Esophagus muscularis mucosa (tissue), 3 donors: Measurements from ENCODE around the gene GFOD1.

Experiments
- CTCF ChIP-seq, 3 experiments: fragments of 200-600 bp in 2 of 3; fragments of 450-650 bp in 1 of 3; sonication (generic) in 2 of 3; IDR thresholded peaks; one replicate each; pipeline ENCODE4 v1.5.1; 2017 to 2019; ENCODE audit warnings: antibody characterized with exemption in 3 of 3, mild to moderate bottlenecking in 2 of 3, moderate library complexity in 1 of 3
- POLR2A ChIP-seq: fragments of 450-650 bp; IDR thresholded peaks from one replicate; pipeline ENCODE4 v1.6.1; 2017; ENCODE audit warnings: antibody characterized with exemption, moderate library complexity, mild to moderate bottlenecking, low read depth
- POLR2AphosphoS5 ChIP-seq, 2 donors: sonication (generic); formaldehyde crosslinking; IDR thresholded peaks; one replicate each; pipeline ENCODE4 v1.6.1; 2017; ENCODE audit warnings: antibody characterized with exemption in 2 of 2

GRCh38 chr6:13512900-13513299, 25.5 kb upstream of the GFOD1 start:
- no peak for TF ChIP-seq CTCF (IDR thresholded peaks at IDR 0.05)
- TF ChIP-seq POLR2A = no peak
- no peak for TF ChIP-seq POLR2AphosphoS5 (IDR thresholded peaks at IDR 0.05)
